ENCODE measurements around the gene RASSF1.
A peak's percentile ranks its signal among the peaks of the same experiment; 100 is the strongest.

The RASSF1 gene

DNA sequence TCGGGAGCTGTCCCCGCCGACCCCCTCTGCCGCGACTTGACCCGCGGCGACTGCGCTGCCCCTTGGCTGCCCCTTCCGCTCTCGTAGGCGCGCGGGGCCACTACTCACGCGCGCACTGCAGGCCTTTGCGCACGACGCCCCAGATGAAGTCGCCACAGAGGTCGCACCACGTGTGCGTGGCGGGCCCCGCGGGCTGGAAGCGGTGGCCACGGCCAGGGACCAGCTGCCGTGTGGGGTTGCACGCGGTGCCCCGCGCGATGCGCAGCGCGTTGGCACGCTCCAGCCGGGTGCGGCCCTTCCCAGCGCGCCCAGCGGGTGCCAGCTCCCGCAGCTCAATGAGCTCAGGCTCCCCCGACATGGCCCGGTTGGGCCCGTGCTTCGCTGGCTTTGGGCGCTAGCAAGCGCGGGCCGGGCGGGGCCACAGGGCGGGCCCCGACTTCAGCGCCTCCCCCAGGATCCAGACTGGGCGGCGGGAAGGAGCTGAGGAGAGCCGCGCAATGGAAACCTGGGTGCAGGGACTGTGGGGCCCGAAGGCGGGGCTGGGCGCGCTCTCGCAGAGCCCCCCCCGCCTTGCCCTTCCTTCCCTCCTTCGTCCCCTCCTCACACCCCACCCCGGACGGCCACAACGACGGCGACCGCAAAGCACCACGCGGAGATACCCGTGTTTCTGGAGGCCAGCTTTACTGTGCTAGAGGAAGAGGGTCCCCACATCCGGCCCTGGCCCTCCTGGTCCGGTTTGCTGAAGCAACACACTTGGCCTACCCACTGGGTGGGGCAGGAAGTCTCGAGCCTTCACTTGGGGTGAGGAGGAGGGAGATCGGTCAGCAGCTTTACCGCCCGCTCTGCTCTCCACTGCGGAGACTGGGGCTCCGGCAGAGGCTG, at the start of gene RASSF1:
Gene RASSF1 (minus strand): TSS at position 389 of the 882 bp plus-strand sequence. CDS start 31 bp downstream, at position 358.
- no peak for DNase-seq

- no peak for DNase-seq
These were observed 48.8 kb upstream of the RASSF1 start for GRCh38 chr3:50389414-50389767.

DNA sequence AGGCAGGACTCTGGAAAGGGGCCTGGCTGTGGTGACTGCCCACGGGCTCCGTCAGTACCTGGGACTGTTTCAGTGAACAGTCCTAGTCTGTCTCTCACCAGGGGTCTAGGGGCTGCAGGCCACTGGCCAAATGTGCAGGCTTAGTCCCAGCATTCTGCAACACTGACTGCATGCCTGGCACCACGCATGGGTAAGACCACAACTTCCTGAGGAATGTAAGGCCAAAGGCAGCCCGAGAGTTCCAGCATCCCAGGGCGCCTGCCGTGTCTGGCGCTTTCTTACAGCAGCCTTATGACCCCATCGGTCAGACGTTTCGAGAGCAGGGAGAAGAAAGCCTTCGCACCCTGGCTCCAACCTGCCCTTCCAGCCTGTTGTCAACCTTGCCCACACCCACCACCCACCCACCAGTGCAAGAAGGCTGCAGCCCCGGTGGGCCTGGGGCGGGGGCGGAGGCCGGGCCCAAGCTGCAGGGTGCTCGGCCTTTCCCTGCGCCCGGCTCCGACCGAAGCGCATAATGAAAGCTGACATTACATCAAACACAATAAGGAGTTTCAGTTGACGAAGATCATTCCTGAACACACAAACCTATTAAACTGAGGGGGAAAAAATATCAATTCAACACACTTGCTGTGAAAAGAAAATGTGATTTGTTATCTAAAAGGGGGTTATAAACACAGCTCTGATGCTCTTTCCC, 48.2 kb upstream of the RASSF1 start:
- DNase-seq: no peak

DNA sequence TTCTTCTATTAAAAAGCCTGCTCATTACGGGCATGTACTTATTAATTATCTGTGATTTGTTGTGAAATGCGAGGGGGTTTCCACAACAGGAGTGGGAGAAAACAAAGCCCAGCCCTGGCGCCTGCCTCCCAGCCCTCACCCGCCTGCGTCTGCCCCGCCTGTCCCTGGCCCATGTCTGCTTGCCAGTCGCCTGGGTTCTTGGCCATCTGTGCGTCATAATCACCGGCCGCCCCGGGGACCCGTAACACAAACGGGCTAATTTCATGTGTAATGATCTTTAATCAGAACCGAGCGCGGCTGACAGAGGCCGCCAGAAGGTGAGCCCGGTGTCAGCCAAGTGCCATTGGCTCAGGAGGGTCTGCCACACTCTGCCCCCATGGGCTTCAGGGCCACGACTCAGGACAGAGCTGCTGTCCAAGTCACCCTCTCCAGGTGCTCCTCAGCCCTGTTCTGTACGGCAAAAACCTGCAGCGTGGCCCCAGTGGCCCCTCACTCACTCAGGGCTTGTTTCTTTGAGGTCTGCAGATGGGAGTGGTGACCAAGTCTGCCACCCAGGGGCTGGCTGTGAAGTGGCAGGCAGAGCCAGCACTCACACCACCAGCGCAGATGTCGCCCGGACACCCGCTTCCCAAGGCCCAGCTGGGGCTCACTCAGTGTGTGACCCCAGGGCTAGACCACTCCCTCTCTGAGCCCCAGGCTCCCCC, 47.5 kb upstream of the RASSF1 start:
- no peak for DNase-seq

- no peak for DNase-seq
These were observed 45.1 kb upstream of the RASSF1 start for GRCh38 chr3:50385754-50386153.

GRCh38 chr3:50383750-50384149, 43.1 kb upstream of the RASSF1 start:
- no peak for DNase-seq

- DNase-seq: no peak
These were observed 42.1 kb upstream of the RASSF1 start for GRCh38 chr3:50382722-50383121.

DNA sequence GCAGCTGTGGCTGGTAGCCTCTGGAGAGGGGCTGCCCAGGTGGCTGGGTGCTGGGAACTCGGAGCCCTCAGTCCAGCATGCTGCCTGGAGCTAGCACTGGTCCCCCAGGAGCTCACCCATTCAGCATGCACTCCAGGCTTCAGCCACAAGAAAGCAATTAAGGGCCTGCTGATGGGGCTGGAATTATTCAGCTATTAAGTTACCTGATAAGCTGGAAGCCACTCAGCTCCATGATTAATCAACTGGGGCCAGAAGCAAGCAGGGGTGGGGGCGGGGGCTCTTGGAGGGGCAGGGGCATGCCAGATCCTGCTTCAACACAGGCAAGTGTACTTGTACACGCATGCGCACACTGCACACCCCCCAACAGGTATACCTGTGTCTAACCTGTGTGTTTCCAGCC, 40.7 kb upstream of the RASSF1 start:
- peak in 1 of 2 experiments; percentile 17 for DNase-seq

- DNase-seq: no peak
These were observed 39.9 kb upstream of the RASSF1 start for GRCh38 chr3:50380405-50381085.

- no peak for DNase-seq
These were observed 38.1 kb upstream of the RASSF1 start for GRCh38 chr3:50378757-50379156.

DNA sequence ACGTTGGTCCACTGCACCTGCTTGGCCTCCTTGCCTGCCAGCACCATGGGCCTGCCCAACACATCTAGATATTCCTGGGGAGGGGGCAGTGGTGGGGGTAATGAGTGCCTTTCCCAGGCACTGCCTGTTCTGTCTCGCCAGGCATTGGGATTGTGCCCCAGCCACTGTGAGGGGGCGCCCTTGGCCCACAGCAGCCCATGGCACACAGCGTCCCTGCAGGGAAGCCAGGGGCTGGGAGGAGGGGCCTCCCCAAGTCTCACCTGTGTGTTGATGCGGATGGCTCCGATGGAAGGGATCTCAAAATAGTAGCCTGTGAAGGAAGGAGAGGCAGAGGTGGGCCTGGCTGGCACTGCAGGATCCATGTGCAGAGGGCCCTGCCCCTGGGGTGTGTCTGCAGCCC, 37.4 kb upstream of the RASSF1 start:
- no peak for DNase-seq

DNA sequence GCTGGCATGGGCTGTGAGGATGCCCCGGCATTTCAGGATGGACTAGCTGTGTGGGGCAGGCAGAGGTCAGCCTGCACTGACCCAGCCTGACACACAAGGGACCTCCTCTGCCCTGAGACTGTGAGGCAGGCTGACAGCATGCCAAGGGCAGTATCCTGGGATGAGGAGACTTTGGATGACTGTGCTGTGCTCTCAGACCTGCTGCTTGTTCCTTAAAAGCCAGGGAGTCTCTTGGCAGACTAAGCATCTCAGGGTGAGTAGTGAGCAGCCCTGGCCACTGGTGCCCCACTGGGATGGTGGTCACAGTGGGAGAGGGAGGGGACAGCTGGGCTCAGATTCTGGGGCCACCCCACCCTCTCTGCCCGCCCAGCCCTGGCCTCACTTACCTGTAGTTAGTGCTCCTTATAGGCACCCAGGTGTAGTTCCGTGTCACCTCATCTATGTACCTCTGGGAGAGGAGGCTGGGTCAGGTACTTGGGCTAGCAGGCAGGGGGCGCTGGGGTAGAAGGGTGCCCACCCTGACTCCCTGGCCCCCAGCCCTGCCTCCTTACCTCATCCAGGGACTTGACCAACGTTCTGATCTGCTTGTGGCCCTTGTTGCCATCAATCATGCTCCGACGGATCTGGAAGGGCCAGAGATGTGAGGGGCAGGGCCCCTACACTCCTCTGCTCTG, 34.8 kb upstream of the RASSF1 start:
- no peak for DNase-seq

- DNase-seq: no peak
These were observed 34.0 kb upstream of the RASSF1 start for GRCh38 chr3:50374363-50375257.

- DNase-seq: no peak
These were observed 32.8 kb upstream of the RASSF1 start for GRCh38 chr3:50373146-50374051.

DNA sequence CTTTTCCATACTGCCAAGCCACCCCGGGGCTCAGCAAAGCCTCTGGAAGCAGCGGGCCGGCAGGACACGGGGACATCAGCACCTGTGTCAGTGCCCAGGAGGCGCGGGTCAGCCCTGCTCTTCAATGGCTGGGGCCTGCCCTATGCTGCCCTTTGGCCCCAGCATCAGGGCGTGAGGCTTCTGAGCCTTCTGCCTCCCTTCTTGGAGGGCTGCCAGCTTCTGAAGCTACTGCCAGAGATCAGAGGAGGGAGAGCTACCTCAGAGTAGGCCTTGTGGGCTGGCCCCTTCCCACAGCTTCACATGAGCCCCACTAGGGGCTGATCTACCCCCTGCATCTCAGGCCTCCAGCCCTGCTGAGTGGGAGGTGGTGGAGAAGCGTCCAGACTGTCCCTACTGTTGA, 31.7 kb upstream of the RASSF1 start:
- DNase-seq: no peak

- no peak for DNase-seq
These were observed 30.6 kb upstream of the RASSF1 start for GRCh38 chr3:50371133-50371685.

DNA sequence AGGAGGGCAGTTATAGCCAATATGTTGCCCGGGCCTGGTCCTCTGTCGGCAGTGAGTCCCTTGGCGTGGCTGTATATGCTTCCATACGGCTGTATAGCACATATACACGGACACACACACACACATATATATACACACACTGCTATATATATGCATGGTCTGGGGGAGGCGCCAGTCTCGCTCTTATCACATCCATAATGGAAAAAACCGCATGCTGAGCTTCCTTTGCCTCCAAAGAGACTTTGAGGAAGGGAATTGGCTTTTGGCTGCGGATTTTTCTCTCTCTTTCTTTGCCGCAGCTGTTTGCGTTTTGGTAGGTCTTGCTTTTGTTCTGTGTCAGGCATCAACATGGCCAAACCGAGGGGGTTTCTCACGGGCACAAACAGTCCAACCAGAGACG, 30.0 kb upstream of the RASSF1 start:
- DNase-seq: peak; percentile 23 to 57

GRCh38 chr3:50369012-50369670, 28.5 kb upstream of the RASSF1 start:
- no peak for DNase-seq

DNA sequence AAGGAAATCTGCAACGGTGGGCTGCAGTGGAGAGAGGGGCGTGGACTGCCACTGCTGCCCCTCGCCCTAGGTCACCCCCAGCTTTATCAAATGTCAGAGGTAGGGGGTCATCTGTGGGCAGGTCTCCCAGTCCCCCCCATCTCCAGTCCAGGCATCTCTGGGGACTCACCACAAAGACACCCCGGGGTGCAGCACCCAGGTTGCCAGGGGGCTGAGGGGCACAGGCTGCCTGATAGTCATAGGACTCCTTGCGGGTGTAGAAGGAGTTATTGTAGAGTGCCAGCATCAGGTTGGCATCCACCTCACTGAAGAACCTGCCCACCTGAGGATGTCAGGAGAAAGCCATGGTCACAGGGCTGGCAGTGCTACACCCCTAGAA, 25.2 kb upstream of the RASSF1 start:
- DNase-seq: no peak
